Kidney epithelial cell (primary cell): ENCODE measurements around the gene LAS1L. TPM values are rescaled to one million over a fixed set of nuclear protein-coding genes. Genes with fewer than 3 reads are reported as not detected.
A peak's percentile ranks its signal among the peaks of the same experiment; 100 is the strongest.

Experiments
- DNase-seq: peaks from one replicate; pipeline ENCODE4 v3.0.0-alpha.2; 2010; ENCODE audit warnings: low read depth
- H3K27me3 ChIP-seq: 2 replicates; pipeline ENCODE4 v1.6.0; 2011; ENCODE audit warnings: low read length; ENCODE audit not compliant: control insufficient read depth, insufficient read depth
- H3K36me3 ChIP-seq: 2 replicates; pipeline ENCODE4 v1.5.1; 2011; ENCODE audit warnings: low read length; ENCODE audit not compliant: control insufficient read depth, insufficient read depth
- H3K4me3 ChIP-seq: 2 replicates; pipeline ENCODE4 v1.5.1; 2011; ENCODE audit warnings: low read depth, mild to moderate bottlenecking, control low read depth, low read length
- total RNA-seq: library from RNA; depleted of rRNA; stranded (reverse); fragments of >200 nt; gene quantifications from 2 replicates; pipeline ENCODE4 v1.2.3, GENCODE V29; 2015
- TF ChIP-seq, protein P1 (sequence below): IDR thresholded peaks from 2 replicates; pipeline ENCODE4 v1.5.1; 2011; ENCODE audit warnings: mild to moderate bottlenecking, moderate library complexity, low read length, control low read depth, inconsistent platforms; ENCODE audit not compliant: insufficient read depth, poor library complexity, severe bottlenecking

Gene LAS1L
- 28.2 and 37.4 TPM in 2 replicates for total RNA-seq

DNA sequence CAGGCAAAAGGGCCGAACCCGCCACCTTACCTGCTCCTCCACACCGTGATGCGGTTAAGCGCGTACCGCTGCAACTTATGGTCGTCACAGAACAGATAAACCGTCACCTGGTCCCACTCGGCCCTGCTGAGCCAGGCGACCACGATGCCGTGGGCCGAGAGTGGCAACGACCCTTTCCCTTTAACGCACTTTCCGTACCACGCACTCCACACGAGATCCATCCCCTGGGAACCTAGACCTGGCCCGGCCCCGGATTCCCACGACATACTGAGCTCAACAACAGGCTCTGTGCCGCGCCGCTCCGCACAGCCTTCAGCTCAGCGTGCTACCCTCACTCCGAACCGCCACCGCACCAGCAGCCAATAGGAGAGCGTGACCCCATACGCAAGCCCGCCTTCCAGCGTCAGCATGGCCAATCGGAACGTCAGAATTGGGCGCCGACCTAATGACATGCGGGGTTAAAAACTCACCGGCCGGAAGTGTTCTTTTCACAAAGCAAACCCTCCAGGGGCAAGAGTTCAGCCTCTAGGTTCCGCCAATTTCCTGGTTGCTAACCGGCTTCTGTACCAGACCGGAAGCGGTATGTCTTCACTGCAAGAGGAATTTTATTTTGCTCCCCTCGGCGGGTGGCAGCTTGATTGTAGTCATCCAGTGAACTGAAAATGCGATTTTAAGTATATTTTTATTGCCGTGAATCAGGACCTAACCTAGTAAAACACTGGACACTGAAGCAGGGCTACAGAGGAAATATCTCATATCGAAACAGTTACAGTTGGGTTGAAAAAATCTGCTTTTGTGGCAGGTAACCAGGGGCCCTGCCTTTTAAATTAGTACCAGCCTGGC lies at the start of gene LAS1L:
Gene LAS1L (minus strand): TSS at position 338 of the 843 bp plus-strand sequence. CDS start 72 bp downstream, at position 266.
- H3K27me3 ChIP-seq: no peaks in the 10 kb centered on the region
- DNase-seq: peak; percentile 53
- H3K36me3 ChIP-seq: no peaks in the 10 kb centered on the region
- TF ChIP-seq, protein P1, sequence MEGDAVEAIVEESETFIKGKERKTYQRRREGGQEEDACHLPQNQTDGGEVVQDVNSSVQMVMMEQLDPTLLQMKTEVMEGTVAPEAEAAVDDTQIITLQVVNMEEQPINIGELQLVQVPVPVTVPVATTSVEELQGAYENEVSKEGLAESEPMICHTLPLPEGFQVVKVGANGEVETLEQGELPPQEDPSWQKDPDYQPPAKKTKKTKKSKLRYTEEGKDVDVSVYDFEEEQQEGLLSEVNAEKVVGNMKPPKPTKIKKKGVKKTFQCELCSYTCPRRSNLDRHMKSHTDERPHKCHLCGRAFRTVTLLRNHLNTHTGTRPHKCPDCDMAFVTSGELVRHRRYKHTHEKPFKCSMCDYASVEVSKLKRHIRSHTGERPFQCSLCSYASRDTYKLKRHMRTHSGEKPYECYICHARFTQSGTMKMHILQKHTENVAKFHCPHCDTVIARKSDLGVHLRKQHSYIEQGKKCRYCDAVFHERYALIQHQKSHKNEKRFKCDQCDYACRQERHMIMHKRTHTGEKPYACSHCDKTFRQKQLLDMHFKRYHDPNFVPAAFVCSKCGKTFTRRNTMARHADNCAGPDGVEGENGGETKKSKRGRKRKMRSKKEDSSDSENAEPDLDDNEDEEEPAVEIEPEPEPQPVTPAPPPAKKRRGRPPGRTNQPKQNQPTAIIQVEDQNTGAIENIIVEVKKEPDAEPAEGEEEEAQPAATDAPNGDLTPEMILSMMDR: no peak
- H3K4me3 ChIP-seq: peak within 1 kb of the TSS; percentile 78

DNA sequence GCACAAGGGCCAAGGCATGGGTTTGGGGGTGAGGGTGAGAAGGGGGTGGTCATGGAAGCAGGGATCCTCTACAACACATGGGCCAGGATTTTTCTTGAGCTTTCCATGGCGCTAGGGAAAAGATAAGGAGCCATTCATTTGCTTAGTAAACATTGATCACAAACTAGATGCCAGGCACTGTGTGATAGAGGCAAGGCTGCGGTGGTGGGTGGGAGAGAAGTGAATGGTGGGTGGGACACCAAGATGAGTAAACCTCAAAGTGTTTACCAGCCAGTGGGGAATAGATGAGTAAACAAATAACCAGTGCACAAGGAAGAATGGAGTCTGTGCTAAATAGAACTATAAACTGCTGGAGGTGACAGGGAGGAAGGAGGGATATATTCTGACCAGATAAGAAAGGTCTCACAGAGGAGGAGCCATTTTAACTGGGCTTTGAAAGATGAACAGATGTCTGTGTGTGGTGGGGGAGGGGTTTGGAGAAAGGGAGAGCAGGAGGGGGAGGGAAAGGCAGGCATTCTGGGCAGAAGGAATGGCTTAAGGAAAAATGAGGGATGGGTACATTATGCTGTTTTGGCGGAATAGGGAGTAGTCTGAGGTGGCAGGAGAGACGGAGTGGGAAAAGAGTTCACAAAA lies 48.0 kb upstream of the LAS1L start:
- H3K4me3 ChIP-seq: no peak overlapping the region
- H3K36me3 ChIP-seq: no peaks in the 10 kb centered on the region
- TF ChIP-seq, protein P1: no peak
- no peaks in the 10 kb centered on the region for H3K27me3 ChIP-seq
- no peak for DNase-seq

DNA sequence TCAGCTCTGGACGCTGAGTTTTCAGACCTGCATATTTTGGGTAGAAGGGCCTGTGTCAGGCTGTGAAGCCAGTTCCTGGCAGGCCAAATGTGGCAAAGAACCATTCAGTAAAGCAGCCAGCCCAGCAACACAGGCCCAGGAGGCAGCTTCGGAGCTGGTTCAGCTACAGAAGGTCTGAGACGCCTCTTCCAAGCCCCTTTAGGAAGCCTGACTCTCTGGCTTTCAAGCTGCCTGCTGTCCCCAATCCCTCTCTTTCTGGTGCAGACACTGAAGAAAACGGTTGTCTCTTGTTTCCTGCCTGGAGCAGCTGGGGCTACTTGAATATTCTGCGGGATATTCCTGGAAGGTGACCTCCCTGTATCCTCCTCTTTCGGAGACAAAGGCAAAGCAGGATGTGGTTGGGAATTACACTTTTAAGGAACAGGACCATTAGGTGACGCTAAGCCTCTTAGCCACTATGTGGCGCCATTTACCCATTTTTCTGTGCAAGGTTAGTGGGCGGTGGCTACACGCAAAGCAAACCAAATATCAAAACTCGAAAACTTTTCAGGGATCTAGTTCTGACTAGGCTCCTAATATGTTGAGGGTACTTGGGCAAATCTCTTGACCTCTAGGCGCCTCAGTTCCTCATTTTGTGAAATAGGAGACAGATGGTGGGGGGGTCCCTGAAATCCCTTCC lies 47.2 kb upstream of the LAS1L start:
- TF ChIP-seq, protein P1: peak; percentile 54
- DNase-seq: no peak
- no peak overlapping the region for H3K4me3 ChIP-seq
- no peaks in the 10 kb centered on the region for H3K36me3 ChIP-seq
- H3K27me3 ChIP-seq: no peaks in the 10 kb centered on the region

GRCh38 chrX:65578346-65578745 lies 43.8 kb upstream of the LAS1L start:
- Histone ChIP-seq H3K27me3 (no peaks in the 10 kb centered on the region), H3K4me3 (no peak overlapping the region), H3K36me3 (no peaks in the 10 kb centered on the region)
- DNase-seq: no peak
- TF ChIP-seq, protein P1: no peak

GRCh38 chrX:65576160-65576559 lies 41.6 kb upstream of the LAS1L start:
- Histone ChIP-seq H3K4me3 (no peak overlapping the region), H3K36me3 (no peaks in the 10 kb centered on the region), H3K27me3 (no peaks in the 10 kb centered on the region)
- TF ChIP-seq, protein P1: no peak
- DNase-seq: no peak
